ENCODE data around the gene EIF5. TPM values are rescaled to one million over a fixed set of nuclear protein-coding genes. Genes with fewer than 3 reads are reported as not detected.
A peak's percentile ranks its signal among the peaks of the same experiment; 100 is the strongest.

EIF5 gene
- total RNA-seq, 1 donor from 2014 or later = 256 TPM

DNA sequence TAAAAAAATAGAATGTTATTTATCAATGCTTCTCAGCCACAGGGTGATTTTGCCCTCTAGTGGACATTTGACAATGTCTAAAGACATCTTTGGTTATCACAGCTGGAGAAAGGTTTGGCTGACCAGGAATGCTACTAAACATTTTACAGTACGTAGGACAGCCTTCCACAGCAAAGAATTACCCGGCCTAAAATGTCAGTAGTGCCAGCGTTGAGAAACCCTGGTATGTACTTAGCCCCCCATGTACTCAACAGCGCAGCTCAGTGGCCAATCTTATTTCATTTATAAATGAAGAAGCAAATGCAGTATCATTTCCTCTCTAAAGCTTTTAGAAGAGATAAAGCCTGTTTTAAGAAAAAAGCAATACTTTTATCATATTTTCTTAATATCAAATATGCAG, 57.0 kb downstream of the EIF5 start:
- DNase-seq (ENCODE audit: low spot score in 2 of 2, unreplicated experiment in 2 of 2) = no peak
- no peak overlapping the region for H3K4me3 Mint-ChIP-seq
- H3K9me3 Mint-ChIP-seq = no peaks in the 10 kb centered on the region
- TF ChIP-seq, protein P1, sequence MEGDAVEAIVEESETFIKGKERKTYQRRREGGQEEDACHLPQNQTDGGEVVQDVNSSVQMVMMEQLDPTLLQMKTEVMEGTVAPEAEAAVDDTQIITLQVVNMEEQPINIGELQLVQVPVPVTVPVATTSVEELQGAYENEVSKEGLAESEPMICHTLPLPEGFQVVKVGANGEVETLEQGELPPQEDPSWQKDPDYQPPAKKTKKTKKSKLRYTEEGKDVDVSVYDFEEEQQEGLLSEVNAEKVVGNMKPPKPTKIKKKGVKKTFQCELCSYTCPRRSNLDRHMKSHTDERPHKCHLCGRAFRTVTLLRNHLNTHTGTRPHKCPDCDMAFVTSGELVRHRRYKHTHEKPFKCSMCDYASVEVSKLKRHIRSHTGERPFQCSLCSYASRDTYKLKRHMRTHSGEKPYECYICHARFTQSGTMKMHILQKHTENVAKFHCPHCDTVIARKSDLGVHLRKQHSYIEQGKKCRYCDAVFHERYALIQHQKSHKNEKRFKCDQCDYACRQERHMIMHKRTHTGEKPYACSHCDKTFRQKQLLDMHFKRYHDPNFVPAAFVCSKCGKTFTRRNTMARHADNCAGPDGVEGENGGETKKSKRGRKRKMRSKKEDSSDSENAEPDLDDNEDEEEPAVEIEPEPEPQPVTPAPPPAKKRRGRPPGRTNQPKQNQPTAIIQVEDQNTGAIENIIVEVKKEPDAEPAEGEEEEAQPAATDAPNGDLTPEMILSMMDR (IDR thresholded peaks at IDR 0.05; ENCODE audit: unreplicated experiment) = peak; percentile 64
- H3K36me3 Mint-ChIP-seq = peaks cover 3% of the 10 kb centered on the region
- peak overlapping the region; percentile 73 for H3K27ac Mint-ChIP-seq
- peaks cover 40% of the 10 kb centered on the region for H3K4me1 Mint-ChIP-seq
- H3K27me3 Mint-ChIP-seq (ENCODE audit: low read depth) = no peaks in the 10 kb centered on the region

DNA sequence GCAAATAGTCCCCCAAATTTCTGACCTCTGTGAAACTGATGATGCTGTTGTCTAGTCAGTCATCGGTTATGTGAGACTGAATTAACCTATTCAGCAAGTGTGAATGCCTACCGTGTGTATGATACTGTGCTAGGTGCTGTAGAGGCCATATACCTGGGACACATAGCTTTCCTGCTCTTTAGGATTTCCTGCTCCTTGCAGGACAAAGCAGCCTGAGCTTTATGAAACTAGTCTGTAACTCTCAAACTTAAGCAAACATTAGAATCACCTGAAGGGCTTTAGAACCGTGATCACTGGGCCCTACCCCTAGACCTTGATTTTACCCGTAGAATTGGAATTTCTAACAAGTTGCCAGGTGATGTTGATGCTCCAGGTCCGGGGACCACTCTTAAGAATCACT, 58.1 kb downstream of the EIF5 start:
- Mint-ChIP-seq H3K4me1 (peaks cover 37% of the 10 kb centered on the region), H3K36me3 (peaks cover 3% of the 10 kb centered on the region), H3K4me3 (no peak overlapping the region), H3K27me3 (ENCODE audit: low read depth) (no peaks in the 10 kb centered on the region), H3K9me3 (no peaks in the 10 kb centered on the region), H3K27ac (peak overlapping the region; percentile 39)
- DNase-seq (ENCODE audit: low spot score in 2 of 2, unreplicated experiment in 2 of 2) = no peak
- TF ChIP-seq, protein P1 (IDR thresholded peaks at IDR 0.05; ENCODE audit: unreplicated experiment) = no peak

DNA sequence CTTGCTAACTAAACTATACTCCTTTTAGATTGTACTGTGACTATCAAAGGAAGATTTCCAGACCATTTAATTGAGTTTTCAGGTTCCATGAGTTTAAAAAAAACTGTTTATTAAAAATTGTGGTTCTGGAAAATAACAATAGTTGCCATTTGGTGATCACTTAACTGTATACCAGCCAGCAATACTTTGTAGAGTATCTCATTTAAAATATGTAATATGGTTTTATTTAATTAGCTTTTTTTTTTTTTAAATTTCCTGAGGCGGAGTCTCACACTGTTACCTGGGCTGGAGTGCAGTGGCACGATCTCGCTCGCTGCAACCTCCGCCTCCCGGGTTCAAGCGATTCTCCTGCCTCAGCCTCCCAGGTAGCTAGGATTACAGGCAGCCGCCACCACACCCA, 58.5 kb downstream of the EIF5 start:
- no peak overlapping the region for H3K4me3 Mint-ChIP-seq
- H3K36me3 Mint-ChIP-seq = peaks cover 3% of the 10 kb centered on the region
- no peak for DNase-seq (ENCODE audit: low spot score in 2 of 2, unreplicated experiment in 2 of 2)
- H3K9me3 Mint-ChIP-seq = no peaks in the 10 kb centered on the region
- H3K27ac Mint-ChIP-seq = no peak overlapping the region
- TF ChIP-seq, protein P1 (IDR thresholded peaks at IDR 0.05; ENCODE audit: unreplicated experiment) = no peak
- H3K27me3 Mint-ChIP-seq (ENCODE audit: low read depth) = no peaks in the 10 kb centered on the region
- H3K4me1 Mint-ChIP-seq = peaks cover 34% of the 10 kb centered on the region

DNA sequence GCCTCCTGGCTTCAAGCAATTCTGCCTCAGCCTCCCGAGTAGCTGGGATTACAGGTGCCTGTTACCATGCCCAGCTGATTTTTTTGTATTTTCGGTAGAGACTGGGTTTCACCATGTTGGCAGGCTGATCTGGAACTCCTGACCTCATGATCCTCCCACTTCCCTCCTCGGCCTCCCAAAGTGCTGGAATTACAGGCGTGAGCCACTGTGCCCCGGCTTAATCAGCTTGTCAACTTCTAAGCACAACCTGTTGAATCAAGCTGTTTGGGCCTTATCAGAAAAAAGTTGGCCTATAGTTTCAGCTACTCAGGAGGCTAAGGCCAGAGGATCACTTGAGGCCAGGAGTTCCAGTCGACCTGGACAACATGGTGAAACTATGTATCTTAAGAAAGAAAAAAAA, 59.0 kb downstream of the EIF5 start:
- H3K27me3 Mint-ChIP-seq (ENCODE audit: low read depth) = no peaks in the 10 kb centered on the region
- H3K36me3 Mint-ChIP-seq = peaks cover 3% of the 10 kb centered on the region
- H3K4me1 Mint-ChIP-seq = peaks cover 35% of the 10 kb centered on the region
- no peak for DNase-seq (ENCODE audit: low spot score in 2 of 2, unreplicated experiment in 2 of 2)
- H3K27ac Mint-ChIP-seq = no peak overlapping the region
- H3K9me3 Mint-ChIP-seq = no peaks in the 10 kb centered on the region
- H3K4me3 Mint-ChIP-seq = no peak overlapping the region
- TF ChIP-seq, protein P1 (IDR thresholded peaks at IDR 0.05; ENCODE audit: unreplicated experiment) = no peak

DNA sequence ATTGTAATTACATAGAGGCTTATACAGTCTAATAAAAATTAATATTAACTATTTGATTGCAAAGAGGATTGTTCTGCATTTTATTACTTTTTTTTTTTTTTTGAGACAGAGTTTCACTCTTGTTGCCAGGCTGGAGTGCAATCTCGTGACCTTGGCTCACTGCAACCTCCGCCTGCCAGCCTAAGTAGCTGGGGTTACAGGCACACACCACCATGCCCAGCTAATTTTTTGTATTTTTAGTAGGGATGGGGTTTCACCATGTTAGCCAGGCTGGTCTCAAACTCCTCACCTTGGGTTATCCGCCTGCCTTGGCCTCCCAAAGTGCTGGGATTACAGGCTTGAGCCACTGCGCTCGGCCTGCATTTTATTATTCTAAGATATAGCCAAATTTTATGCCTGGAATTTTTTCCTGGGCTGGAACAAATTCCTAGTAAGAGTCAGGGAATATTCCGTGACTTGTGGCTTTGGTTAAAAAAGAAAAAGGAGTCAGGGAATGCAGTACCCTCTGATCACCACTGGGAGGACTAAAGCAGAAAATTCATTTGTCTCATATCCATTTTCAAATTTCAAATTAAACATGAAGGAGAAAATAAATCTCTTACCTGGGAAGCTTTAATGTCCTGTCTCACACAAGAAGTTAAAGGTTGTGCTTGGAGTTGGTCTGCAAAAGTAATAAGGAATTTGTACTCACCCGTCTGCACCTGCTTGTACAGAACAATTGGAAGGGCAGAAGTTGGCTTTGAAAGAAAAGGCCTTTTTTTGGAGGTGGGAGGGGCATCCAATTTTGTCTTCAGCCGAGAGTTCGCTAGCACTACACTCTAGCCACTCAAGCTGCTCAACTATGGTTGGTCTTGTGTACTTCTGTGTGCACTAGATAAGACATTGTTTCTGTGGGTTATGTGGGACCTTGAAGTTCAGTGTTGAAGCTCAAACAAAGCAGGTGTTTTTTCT, 59.9 kb downstream of the EIF5 start:
- Mint-ChIP-seq H3K27ac (no peak overlapping the region), H3K4me1 (peaks cover 36% of the 10 kb centered on the region), H3K36me3 (no peaks in the 10 kb centered on the region), H3K9me3 (no peaks in the 10 kb centered on the region), H3K4me3 (no peak overlapping the region), H3K27me3 (ENCODE audit: low read depth) (no peaks in the 10 kb centered on the region)
- TF ChIP-seq, protein P1 (IDR thresholded peaks at IDR 0.05; ENCODE audit: unreplicated experiment) = peak; percentile 98
- no peak for DNase-seq (ENCODE audit: low spot score in 2 of 2, unreplicated experiment in 2 of 2)

Other genes starting within 250 kb of the EIF5 start
- 0.18 TPM in 1 of 3 replicates, not detected in the others for gene EXOC3L4, start 239.5 kb upstream of the EIF5 start, total RNA-seq
- gene TNFAIP2, start 210.8 kb upstream of the EIF5 start, total RNA-seq = 101 to 119 TPM (median 108 TPM) in 3 replicates
- gene MARK3, start 51.2 kb downstream of the EIF5 start, total RNA-seq = 122 to 125 TPM (median 125 TPM) in 3 replicates
- 50.6 to 56.7 TPM (median 53.3 TPM) in 3 replicates for gene CKB, start 188.6 kb downstream of the EIF5 start, total RNA-seq
- 8.7 to 9.5 TPM (median 9.5 TPM) in 3 replicates for gene TRMT61A, start 195.0 kb downstream of the EIF5 start, total RNA-seq
- gene BAG5, start 228.4 kb downstream of the EIF5 start, total RNA-seq = 21.8 to 23.5 TPM (median 22.2 TPM) in 3 replicates
- 35.4 to 38.8 TPM (median 36.0 TPM) in 3 replicates for gene COA8, start 228.7 kb downstream of the EIF5 start, total RNA-seq